ENCODE results near the gene PLXNA3.

Gene PLXNA3

GRCh38 chrX:154466907-154467306 is 8.8 kb downstream of the PLXNA3 start:
- DNase-seq, result no peak

DNA sequence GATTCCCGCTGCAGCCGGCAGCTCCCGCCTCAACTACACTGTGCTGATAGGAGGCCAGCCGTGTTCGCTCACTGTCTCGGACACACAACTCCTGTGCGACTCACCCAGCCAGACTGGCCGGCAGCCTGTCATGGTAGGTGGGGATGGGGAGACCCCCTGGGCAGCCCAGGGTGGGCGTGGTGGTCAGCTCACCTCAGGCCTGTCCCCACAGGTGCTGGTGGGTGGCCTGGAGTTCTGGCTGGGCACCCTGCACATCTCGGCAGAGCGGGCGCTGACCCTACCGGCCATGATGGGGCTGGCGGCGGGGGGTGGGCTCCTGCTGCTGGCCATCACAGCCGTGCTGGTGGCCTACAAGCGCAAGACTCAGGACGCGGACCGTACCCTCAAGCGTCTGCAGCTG is 9.5 kb downstream of the PLXNA3 start:
- no peaks in the 10 kb centered on the region for H3K9me2 ChIP-seq (replicated peaks; ENCODE audit: insufficient read depth, low read length)

More at GRCh38 chrX:154466907-154467306, 8.8 kb downstream of the PLXNA3 start:
- H3K27me3 ChIP-seq (replicated peaks; ENCODE audit: insufficient read depth, low read length), result no peaks in the 10 kb centered on the region
- H3K9ac ChIP-seq (ENCODE audit: low read length), result no peak overlapping the region
- H3K4me2 ChIP-seq (ENCODE audit: low read depth, low read length), result no peak overlapping the region
- no peaks in the 10 kb centered on the region for H3K9me2 ChIP-seq (replicated peaks; ENCODE audit: insufficient read depth, low read length)
- H3K36me3 ChIP-seq (replicated peaks; ENCODE audit: insufficient read depth, low read length), result no peaks in the 10 kb centered on the region
- no peak for TF ChIP-seq EZH2 (optimal IDR thresholded peaks at IDR 0.05; ENCODE audit: low read depth, low read length)
- TF ChIP-seq EZH2phosphoT487 (IDR thresholded peaks at IDR 0.05; ENCODE audit: low read length), result no peak
- TF ChIP-seq CTCF (IDR thresholded peaks at IDR 0.05; ENCODE audit: low read length), result no peak
- no peaks in the 10 kb centered on the region for H3F3A ChIP-seq (ENCODE audit: insufficient read depth, low read length)
- no peak overlapping the region for H3K4me3 ChIP-seq (ENCODE audit: low read length)
- H3K27ac ChIP-seq (ENCODE audit: low read length), result no peak overlapping the region
- H2AFZ ChIP-seq (ENCODE audit: low read length), result no peak overlapping the region
- no peaks in the 10 kb centered on the region for H3K9me3 ChIP-seq (replicated peaks; ENCODE audit: insufficient read depth, low read length)
- H3K4me1 ChIP-seq (ENCODE audit: low read length), result no peaks in the 10 kb centered on the region
- H4K20me1 ChIP-seq (ENCODE audit: insufficient read depth, low read length), result no peaks in the 10 kb centered on the region
- H3K79me2 ChIP-seq (ENCODE audit: low read length), result no peaks in the 10 kb centered on the region

DNA sequence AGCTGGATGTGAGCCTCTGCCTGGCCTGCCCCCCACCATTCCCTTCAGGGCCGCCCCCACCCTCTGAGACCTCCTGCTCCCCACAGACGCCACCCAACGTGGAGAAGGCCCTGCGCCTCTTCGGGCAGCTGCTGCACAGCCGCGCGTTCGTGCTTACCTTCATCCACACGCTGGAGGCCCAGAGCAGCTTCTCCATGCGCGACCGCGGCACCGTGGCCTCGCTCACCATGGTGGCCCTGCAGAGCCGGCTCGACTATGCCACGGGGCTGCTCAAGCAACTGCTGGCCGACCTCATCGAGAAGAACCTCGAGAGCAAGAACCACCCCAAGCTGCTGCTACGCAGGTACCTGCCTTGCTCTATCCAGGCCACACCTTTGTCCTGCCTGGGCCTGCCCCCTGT is 10.1 kb downstream of the PLXNA3 start:
- H3K4me3 ChIP-seq (ENCODE audit: low read length), result no peak overlapping the region
- H3K27ac ChIP-seq (ENCODE audit: low read length), result no peak overlapping the region
- H3K27me3 ChIP-seq (replicated peaks; ENCODE audit: insufficient read depth, low read length), result no peaks in the 10 kb centered on the region
- H3K9ac ChIP-seq (ENCODE audit: low read length), result no peak overlapping the region
- no peak for DNase-seq
- TF ChIP-seq CTCF (IDR thresholded peaks at IDR 0.05; ENCODE audit: low read length), result no peak
- no peak for TF ChIP-seq EZH2phosphoT487 (IDR thresholded peaks at IDR 0.05; ENCODE audit: low read length)
- no peak for TF ChIP-seq EZH2 (optimal IDR thresholded peaks at IDR 0.05; ENCODE audit: low read depth, low read length)
- H3K36me3 ChIP-seq (replicated peaks; ENCODE audit: insufficient read depth, low read length), result no peaks in the 10 kb centered on the region
- no peak overlapping the region for H2AFZ ChIP-seq (ENCODE audit: low read length)
- no peaks in the 10 kb centered on the region for H3K9me3 ChIP-seq (replicated peaks; ENCODE audit: insufficient read depth, low read length)
- no peaks in the 10 kb centered on the region for H3K9me2 ChIP-seq (replicated peaks; ENCODE audit: insufficient read depth, low read length)
- no peaks in the 10 kb centered on the region for H3K4me1 ChIP-seq (ENCODE audit: low read length)
- no peaks in the 10 kb centered on the region for H4K20me1 ChIP-seq (ENCODE audit: insufficient read depth, low read length)
- no peak overlapping the region for H3K4me2 ChIP-seq (ENCODE audit: low read depth, low read length)
- H3K79me2 ChIP-seq (ENCODE audit: low read length), result no peaks in the 10 kb centered on the region
- no peaks in the 10 kb centered on the region for H3F3A ChIP-seq (ENCODE audit: insufficient read depth, low read length)

More for the DNA sequence above, 9.5 kb downstream of the PLXNA3 start:
- TF ChIP-seq EZH2 (optimal IDR thresholded peaks at IDR 0.05; ENCODE audit: low read depth, low read length) (no peak), EZH2phosphoT487 (IDR thresholded peaks at IDR 0.05; ENCODE audit: low read length) (no peak), CTCF (IDR thresholded peaks at IDR 0.05; ENCODE audit: low read length) (no peak)
- H3F3A ChIP-seq (ENCODE audit: insufficient read depth, low read length), result no peaks in the 10 kb centered on the region
- H3K9ac ChIP-seq (ENCODE audit: low read length), result no peak overlapping the region
- H3K9me3 ChIP-seq (replicated peaks; ENCODE audit: insufficient read depth, low read length), result no peaks in the 10 kb centered on the region
- no peaks in the 10 kb centered on the region for H4K20me1 ChIP-seq (ENCODE audit: insufficient read depth, low read length)
- H3K27me3 ChIP-seq (replicated peaks; ENCODE audit: insufficient read depth, low read length), result no peaks in the 10 kb centered on the region
- no peak overlapping the region for H3K27ac ChIP-seq (ENCODE audit: low read length)
- H3K4me2 ChIP-seq (ENCODE audit: low read depth, low read length), result no peak overlapping the region
- DNase-seq, result no peak
- H3K4me1 ChIP-seq (ENCODE audit: low read length), result no peaks in the 10 kb centered on the region
- no peaks in the 10 kb centered on the region for H3K36me3 ChIP-seq (replicated peaks; ENCODE audit: insufficient read depth, low read length)
- H2AFZ ChIP-seq (ENCODE audit: low read length), result no peak overlapping the region
- H3K79me2 ChIP-seq (ENCODE audit: low read length), result no peaks in the 10 kb centered on the region
- no peak overlapping the region for H3K4me3 ChIP-seq (ENCODE audit: low read length)
